Subcutaneous adipose tissue (tissue), 4 donors: ENCODE measurements around the gene GPC6. TPM values are rescaled to one million over a fixed set of nuclear protein-coding genes. Genes with fewer than 3 reads are reported as not detected.

Experiments used
- total RNA-seq, 4 donors: library from RNA; depleted of rRNA; stranded (reverse); fragments of >200 nt; gene quantifications; one replicate each; pipeline ENCODE4 v1.1.0, GENCODE V29; 2016
- TF ChIP-seq, protein P1 (sequence below): fragments of 450-650 bp; IDR thresholded peaks from one replicate; pipeline ENCODE4 v1.5.1; 2016; ENCODE audit warnings: low read depth, mild to moderate bottlenecking, control low read depth, antibody characterized with exemption, moderate library complexity

GPC6 gene
- total RNA-seq, 4 donors from 2014 or later, result 16.2 to 30.6 (median 26.9) TPM

DNA sequence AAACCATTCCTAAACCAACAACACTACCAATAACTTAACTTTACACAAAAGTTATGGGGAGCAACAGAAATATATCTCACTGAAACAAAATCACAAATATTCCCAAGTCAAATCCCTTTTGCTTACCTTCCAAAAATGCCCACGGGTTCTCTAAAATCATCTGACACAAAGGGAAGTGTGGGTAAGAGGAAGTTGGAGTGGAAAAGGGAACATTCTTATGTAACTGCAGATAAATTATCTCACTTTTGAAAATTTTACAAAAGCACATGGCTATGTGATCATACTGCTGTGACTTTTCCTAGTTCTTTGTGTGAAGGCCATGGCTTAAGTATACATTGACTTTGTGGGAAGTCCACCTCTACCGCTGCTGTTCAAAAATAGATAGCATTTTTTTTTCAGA is 350.5 kb downstream of the GPC6 start:
- TF ChIP-seq, protein P1, sequence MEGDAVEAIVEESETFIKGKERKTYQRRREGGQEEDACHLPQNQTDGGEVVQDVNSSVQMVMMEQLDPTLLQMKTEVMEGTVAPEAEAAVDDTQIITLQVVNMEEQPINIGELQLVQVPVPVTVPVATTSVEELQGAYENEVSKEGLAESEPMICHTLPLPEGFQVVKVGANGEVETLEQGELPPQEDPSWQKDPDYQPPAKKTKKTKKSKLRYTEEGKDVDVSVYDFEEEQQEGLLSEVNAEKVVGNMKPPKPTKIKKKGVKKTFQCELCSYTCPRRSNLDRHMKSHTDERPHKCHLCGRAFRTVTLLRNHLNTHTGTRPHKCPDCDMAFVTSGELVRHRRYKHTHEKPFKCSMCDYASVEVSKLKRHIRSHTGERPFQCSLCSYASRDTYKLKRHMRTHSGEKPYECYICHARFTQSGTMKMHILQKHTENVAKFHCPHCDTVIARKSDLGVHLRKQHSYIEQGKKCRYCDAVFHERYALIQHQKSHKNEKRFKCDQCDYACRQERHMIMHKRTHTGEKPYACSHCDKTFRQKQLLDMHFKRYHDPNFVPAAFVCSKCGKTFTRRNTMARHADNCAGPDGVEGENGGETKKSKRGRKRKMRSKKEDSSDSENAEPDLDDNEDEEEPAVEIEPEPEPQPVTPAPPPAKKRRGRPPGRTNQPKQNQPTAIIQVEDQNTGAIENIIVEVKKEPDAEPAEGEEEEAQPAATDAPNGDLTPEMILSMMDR, result no peak

DNA sequence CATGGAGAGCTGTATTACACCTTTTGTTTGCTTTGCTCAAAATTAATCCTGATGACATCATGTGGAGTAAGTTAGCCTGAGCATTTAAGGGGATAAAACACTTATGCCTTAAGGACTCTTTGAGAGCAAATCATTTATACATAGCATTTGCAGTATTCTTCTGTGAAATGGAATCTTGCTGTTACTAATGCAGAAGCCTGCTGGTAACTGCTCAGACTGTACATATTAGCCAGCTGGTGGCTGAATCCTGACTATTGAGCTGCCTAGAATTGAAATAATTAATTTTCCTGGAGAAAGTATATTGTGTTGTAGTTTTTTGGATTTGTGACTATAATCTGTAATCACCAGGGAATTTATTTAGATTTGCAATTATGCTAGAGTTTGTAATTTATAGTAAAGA is 363.2 kb downstream of the GPC6 start:
- TF ChIP-seq, protein P1, result no peak

DNA sequence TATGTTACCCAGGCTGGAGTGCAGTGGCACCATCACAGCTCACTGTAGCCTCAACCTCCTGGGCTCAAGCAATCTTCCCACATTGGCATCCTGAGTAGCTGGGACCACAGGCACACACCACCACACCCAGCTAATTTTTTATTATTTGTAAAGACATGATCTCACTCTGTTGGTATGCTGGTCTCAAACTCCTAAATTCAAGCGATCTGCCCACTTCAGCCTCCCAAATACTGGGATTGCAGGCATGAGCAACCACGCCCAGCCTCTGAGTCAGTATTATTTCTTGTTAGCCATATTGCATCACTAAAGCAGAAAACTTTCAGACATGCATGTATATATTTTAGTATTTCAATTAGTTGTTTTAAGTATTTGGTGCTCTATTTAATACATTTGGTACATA is 376.4 kb downstream of the GPC6 start:
- TF ChIP-seq, protein P1, result no peak

DNA sequence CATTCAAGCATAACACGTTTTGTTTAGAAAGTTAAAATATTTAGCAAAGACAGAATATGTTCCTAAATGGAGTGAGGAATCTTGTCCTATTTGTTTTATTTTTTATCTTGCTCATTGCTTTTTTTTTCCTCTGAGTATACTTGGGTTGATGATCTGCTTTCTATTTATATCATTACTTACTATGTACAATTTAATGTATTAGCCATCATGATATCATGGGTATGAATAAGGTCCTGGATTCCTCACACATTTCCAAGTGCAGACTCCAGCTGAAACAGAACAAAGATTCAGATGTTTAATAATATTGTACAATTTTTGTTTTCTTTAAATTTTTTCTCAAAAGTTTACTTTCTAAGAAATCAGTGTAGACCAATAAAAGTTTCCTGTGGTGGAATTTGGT is 388.2 kb downstream of the GPC6 start:
- TF ChIP-seq, protein P1, result no peak

DNA sequence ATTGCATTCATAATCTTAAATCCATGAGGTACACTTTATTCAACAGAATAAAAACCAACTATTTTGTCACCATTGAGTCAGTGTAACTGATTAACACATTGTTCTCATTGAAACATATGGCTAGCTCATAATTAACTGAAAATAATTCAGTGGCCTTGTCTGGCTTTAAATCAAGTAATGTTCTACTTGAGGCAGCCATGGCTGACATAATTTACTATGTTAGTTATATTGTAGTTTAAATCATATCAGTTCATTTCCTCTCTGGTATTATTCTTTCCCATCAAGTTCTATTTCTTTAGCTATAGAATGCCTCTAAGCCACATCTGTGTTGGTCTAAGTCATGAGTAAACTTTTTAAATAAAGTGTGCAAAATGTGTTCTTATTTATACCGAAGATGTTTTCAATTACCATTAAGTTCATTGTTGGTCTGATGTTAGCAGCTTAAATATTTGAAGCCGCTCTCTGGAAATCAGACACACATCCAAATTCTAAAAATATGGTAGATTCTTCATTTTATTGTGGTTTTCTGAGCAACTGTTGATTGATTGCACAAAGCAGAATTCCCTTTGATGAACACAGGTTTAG is 393.7 kb downstream of the GPC6 start:
- TF ChIP-seq, protein P1, result no peak

DNA sequence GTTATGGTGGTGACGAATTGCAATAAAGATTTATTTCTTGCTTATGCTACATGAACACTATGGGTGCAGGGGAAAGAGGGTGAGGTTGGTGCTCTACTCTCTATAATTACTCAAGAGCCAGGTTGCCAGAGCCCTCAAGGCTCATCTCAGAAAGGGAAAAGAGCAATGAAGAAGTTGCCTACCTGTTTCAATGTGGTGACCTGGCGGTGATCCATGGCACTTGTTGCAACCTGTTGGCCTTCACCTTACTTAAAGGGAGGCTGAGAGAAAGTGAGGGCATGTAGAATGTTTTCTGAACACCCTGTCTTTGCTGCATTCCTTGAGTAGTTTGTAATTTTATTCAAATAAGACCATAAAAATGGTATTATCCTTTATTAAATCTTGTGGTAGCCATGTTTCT is 394.4 kb downstream of the GPC6 start:
- TF ChIP-seq, protein P1, result no peak

DNA sequence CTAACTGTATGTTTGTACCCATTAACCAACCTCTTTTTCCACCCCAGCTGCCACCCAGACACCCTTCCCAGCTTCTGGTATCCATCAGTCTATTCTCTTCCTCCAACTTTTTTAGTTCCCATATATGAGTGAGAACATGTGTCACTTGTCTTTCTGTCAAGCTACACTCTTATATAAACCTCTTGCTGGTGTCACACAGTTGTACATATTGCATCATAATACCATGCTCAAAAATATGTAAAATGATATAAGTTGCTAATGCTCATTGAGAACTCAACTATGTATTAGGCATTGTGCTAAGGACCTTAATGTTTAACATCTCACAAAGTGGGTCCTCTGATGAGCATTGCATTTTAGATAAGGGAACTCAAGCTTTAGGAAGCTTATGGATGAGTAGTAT is 395.4 kb downstream of the GPC6 start:
- TF ChIP-seq, protein P1, result no peak
